Spleen (tissue), 7 donors: ENCODE results near the gene STARD7.

ENCODE experiments used
- CTCF ChIP-seq, 11 experiments: fragments of 200-600 bp in 7 of 11; fragments of 450-650 bp in 4 of 11; sonication (generic) in 4 of 11; IDR thresholded peaks in 8 of 11; conservative IDR thresholded peaks in 3 of 11; 1 replicate in 7 of 11; 2 replicates in 4 of 11; pipeline versions ENCODE4 v1.4.0 to v1.8.0; 2016 to 2021; ENCODE audit warnings: antibody characterized with exemption in 11 of 11, inconsistent platforms in 4 of 11, mild to moderate bottlenecking in 1 of 11
- POLR2A ChIP-seq, 3 donors: fragments of 450-650 bp; IDR thresholded peaks; one replicate each; pipeline ENCODE4 v1.5.1; 2017; ENCODE audit warnings: antibody characterized with exemption in 3 of 3, mild to moderate bottlenecking in 1 of 3
- donor health status: DM: no; HTN: no; CAD: no; lungs with moderate emphysema.
- donor health status: DM: no; HTN: no; CAD: no.
- donor health status: DM: no; HTN: no; CAD: no.

GRCh38 chr2:96201338-96201737 is 7.3 kb downstream of the STARD7 start:
- TF ChIP-seq CTCF (IDR thresholded peaks at IDR 0.05 in 8 of 11, conservative IDR thresholded peaks at IDR 0.05 in 3 of 11) (no peak), POLR2A (IDR thresholded peaks at IDR 0.05) (no peak)
